Pulmonary artery endothelial cell (primary cell): ENCODE results near the gene MBD6. TPM values are rescaled to one million over a fixed set of nuclear protein-coding genes. Genes with fewer than 3 reads are reported as not detected.

Experiments used
- DNase-seq: peaks from one replicate; pipeline ENCODE4 v3.0.0-alpha.2; 2011; ENCODE audit warnings: low read depth, low spot score
- total RNA-seq: library from RNA; depleted of rRNA; stranded (reverse); fragments of >200 nt; gene quantifications from 2 replicates; pipeline ENCODE4 v1.2.3, GENCODE V29; 2014

Gene MBD6
- total RNA-seq, 1 donor from 2014 or later = 5.3 TPM

DNA sequence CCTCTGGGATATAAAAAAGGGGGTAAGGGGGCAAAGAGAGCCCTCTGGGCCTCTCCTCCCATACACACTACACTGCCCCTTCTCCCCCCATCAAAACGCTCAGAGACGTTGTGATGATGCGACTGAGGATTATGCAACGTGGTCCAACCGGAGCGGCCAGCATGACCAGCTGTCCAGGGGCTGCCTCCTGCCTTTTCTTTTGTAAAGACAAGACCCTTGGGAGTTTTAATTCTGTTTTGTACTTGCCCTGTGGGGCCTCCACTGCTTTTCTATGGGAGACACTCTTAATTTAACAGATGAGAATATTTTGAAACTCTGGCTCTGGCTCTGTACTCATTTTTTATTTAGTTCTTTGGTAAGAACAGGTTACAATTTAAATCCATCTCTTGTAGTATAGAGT lies 7.2 kb downstream of the MBD6 start:
- DNase-seq = no peak

DNA sequence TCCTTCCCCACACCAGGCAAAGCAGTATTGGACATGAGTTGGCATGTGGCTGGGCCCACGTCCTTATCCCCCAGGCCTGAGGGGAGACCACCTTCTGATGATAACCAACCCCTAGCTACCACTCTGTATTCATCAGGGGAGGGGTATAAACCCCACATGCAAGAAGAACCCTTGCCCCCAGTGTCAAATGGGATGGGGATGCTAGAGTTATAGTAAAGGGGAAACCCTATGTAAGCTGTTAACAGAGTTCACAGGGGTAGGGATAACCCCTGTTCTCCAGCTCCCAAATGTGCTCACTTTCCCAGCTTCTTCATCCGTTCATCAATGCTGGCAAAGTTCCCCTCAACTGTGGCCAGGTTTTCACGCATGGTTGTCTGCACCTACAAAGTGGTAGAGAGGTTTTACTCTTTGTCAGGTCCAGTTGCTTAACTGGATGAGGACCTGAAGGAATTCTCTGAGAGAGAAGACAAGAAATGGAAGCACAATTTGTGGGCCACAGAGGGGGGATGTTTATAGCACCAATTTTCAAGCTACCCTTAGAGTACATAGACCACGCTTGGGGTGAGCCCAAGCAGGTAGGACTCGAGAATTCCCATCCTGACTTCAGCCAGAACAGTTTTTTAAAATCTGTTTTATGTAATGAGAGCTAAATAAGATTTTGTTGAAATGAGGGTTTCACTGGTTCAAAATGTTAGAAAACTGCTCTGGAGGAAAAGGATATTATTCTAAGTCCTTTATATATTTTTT lies 7.9 kb downstream of the MBD6 start:
- no peak for DNase-seq

DNA sequence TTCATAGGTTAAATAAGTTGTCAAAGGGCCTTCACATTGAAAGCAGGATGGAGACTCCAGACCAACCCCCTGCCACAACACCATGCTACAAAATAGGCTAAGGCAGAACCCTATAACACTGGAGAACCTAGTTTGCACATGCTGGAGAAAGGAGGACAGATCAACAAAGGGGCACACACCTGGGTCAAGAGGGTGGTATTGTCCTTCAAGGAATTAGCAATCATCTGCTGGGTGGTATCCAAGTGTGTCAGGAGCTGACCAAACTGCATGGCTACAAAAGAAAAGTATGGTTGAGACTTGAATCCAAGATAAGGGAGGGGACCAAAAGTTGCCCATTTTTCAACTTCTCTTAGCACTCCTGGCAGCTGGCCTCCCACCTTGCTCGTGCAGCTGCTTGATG lies 9.2 kb downstream of the MBD6 start:
- DNase-seq = no peak

DNA sequence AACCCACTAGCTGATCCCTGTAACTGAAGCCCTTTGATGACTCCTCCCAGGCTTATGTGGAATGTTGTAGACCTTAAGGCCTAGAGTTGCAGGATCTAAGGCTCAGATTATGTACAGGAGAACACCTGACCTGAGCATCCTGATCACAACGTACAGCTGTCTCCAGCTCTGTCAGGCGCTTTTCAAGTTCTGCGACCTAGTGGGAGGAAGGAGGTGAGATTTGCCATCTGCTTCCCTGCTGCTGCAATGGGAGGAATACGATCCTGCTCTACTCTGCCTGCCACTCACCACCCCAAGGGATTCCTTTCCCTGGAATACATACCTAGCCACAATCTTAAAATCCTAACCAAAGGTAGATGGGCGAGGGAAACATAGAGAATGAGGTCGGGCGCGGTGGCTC lies 10.5 kb downstream of the MBD6 start:
- DNase-seq = no peak

DNA sequence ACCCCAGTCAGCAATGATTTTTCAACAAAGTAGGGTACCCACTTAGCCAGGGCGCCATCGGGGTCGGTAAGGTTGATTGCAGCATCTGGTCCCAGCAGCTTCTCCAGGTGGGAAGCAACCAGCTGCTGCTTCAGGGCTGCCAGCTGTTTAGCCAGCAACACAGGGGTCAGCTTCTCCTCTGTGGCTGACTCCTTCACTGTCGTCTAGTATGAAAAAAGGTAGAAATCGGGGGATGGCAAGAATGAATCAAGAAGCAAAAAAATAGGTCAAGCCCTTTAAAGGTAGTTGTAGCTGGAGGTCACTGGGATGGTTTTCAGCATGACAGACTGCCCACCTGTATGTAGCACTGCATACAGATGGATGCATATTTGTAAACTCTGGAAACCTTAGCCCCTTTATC lies 11.6 kb downstream of the MBD6 start:
- DNase-seq = no peak

DNA sequence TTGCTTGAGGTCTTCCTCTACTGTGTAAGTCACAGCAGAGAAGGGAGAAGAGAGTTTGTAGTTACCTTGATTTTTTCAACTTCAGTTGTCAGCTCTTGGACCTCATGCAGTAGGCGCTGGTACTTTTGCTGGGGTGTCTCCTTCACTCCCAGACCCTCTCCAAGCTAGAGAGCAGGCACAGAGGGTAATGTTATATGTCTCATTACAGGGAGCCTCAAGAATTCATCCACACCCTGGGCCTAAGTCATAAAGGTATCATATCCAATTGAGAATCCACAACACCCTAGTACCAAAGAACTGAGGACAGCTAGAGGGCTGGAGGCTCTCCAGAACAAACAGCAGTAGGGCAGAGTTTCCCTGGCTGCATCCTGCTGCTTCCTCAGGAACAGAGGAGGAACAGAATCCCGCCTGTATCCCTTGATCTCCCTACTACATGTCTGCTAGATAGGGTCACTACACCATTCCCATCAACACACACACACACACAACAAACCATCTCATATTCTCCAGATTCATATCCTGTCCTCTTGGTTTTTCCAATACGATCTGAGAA lies 12.4 kb downstream of the MBD6 start:
- no peak for DNase-seq

DNA sequence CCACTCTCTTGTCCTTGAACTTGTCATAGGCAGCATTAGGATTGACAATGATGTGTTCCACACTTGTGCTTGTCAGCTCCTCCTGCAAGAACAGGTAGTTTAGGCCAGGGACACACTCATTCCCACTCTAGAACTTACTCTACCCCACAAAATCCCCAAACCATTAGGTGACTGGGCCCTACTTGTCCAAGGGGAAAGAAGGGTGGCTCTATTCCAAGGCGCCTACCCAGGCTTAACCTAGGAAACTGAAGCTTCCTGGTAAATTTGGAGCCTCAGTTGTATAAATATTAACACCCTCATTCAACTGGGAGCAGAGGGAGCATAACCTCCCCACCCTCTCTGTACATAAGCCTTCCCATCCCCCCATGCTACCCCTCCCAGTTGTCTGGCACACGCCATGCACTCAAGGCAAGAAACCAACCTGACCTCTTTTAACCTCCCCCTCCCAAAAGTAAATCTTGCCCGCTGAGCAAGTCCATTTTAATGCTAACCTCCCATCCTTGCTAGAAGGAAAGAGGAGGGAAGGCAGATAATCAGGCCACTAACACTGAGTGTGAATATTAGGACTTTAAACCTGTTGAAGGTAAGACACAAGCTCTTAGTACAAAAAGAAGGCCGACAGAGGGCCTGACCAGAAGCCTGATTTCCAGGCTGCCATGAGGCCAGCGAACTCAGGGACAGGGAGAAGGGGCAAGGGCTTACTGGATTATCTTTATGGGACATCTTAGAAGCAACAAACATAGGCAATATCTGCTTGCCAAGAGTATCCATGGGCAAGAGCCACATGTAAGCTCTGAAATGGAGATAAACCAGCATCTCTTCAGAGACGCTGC lies 13.4 kb downstream of the MBD6 start:
- no peak for DNase-seq

DNA sequence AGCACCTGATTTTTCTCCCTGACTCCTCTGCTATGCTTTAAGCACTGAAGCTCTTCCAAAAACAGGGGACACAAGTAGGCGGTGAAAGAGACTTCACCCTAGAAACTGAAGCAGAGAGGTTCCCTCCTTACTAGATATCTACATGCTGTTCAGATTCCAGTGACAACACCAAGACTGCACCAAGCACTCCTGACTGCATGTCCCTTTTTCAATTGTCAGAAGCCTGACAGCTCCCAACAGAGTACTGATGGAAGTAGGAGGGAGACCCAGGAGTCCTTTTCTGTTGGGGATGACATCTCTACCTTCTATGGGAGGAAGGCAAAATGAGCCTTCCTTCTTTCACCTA lies 13.9 kb downstream of the MBD6 start:
- no peak for DNase-seq

DNA sequence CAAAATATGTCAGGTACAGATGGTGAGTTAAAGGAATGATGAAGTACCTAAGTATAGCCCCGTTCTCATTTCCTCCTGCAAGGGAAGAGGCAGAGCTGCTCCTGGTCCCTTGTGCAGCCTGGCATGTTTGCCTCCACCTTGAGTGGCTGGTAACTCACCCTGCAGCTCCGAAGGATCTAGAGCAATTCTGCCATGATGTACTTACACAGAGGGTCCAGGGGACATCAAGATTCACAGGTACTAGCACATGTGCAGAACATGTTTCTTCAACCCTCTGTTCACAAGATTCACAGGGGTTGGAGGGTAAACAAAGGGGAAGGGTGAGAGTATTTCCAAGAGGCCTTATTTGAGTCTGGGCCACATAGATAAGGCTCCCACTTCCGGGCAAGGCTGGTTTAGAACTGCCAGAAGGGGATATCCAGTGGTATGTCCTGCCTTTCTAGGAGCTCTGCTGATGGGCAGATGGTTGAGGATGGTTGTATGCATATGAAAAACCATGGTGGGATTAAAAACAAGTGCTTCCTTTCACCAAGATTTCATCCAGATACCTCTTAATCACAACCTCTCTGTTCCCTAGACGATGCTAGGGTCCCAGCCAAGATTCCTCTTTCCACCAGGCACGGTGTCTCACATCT lies 16.6 kb downstream of the MBD6 start:
- DNase-seq = no peak

DNA sequence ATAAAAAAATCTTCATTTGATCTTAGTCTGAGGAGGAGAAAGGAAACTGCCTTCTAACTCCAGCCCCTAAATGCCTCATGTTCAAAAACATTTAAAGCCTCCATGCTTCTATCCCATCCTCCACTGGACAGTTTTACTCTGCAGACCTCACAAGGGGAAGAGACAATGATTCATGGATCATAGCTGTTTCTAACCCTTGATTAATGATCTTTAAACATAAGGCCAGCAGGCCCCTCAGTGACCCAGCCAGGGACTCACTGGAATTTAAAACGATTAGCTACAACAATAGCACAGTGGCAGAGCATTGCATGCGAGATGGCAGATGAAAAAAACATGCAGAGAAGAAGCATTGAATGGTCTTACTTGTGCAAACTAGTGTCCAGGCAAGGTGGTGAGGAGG lies 18.4 kb downstream of the MBD6 start:
- DNase-seq = no peak

DNA sequence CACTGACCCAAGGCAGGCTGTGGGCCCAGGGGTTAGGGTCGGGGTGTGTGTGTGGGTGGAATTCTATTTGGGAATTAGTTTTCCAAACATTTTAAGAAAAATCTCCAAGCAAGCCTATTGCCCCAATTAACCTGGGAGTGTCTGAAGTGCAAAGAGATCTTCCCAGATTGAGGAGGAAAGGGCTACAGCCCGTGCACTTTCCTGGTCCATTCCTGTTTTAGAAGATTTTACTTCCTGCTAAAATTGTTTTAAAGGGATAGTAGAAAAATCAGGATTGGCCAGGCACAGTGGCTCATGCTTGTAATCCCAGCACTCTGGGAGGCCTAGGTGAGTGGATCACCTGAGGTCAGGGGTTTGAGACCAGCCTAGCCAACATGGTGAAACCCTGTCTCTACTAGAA lies 19.1 kb downstream of the MBD6 start:
- no peak for DNase-seq

DNA sequence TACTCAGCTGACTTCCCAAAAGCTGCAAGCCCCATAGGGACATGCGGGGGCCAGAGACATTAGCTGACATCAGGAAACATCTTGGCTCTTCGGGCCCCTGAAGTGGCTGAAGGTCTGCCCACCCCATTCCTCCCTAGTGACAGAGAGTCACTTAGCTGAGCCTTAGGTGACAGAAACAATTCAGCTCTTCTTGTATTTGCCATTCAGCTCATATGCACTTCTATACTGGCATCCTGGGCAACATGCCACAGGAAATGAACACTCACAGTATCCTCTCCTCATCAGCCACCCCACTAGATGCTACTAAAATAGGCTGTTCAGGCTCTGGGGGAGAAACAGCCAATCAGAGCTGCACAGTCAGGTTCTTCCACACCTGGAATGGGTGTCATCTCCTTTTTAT lies 21.0 kb downstream of the MBD6 start:
- DNase-seq = no peak

DNA sequence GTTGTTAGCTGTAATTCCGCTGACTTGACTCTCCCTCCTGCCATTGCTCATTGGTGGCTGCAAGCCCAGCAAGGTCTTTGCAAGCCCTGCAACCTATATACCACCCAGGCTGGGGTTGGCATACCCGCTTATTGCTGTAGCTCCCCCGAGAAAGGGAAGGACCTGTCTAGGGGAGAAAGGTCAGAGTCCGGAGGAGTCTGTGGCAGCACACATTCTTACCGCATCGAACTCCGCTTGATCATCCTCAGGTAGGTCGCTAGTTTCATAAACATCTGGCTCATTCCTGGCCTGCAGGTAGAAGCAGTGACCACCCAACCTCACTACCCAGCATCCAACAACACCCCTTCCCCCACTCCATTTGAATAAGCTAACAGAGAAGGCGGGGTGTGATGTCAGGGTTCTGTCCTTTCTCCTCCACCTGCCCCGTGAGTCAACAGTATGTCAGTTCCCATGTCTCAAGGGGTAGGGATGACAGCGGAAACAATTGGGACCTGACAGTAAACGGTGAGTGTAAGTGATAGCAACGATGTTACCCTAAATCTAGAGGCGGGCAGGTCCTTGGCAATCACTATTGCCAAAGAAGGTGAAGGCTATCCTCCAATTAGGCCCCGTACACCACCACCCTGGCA lies 23.3 kb downstream of the MBD6 start:
- DNase-seq = no peak

DNA sequence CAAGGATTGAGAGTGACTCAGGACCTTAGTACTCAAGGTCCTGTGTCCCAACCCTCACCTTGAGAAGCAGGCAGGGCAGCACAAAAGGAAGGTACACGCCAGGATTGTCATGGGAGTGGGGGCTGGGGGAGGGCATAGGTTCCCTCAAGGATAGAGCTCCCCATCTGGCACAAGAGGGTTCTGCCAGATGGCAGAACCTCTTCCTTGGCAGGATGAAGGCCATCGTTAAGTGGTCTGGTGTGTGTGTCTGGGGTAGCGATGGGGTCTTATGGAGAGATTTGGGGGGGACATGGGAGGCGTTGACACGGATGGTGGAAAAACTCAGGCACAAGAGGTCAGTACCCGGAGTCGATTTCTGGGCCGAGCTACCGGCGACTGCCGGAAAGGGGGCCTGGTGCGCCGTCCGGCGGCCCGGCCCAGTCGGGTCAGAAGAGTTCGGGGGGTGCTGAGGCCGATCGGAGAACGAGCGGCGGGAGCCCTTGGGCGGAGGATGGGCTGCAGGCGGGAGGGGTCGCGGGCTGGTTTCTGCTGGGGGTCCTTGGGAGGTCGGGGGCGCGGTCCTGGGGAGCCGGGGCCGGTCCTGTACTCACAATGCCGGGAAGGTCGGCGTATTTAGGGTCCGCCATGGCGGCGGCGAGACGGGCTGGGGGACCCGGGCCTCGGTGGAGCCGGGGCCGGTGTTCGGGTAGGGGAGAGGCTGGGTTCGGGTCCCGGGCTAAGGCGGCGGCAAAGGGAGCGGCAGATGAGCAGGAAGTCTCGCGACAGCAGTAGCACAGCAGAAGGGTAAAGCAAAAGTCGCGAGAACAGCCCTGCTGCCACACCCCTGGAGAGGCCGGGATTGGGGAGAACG lies 24.0 kb downstream of the MBD6 start, which contains the start of gene DCTN2:
Gene DCTN2 (minus strand): TSS at position 755 of the 850 bp plus-strand sequence. CDS start 129 bp downstream, at position 626.
- DNase-seq = peak; percentile 93

DNA sequence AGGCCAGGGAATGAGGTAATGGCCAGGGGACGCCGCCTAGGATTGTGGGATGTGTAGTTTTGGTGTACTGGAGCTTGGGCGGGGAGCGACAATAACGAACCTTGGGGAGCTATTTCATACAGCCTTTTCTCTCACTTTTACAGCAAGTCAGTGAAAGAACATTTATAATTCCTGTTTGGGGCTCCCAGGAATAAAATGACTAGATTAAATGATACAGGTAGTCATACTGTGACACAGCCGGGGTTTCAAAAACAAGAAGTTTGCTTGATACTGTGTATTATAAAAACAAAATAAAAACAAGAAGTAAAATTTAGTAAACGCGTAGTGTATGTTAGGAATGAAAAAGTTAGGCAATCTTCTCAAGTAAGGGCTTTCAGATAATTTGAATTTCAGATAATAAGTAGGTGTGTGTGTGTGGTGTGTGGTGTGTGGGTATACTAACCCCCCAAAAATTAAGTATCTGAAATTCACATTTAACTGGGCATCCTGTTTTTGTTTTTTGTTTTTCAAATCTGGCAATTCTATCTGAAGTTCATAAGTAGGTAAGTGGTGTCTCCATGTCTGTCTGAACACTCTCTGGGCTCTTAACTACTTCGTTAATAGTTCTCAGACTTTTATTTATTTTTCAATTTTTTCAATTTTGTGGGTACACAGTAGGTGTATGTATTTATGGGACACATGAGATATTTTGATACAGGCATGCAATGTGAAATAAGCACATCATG lies 24.8 kb downstream of the MBD6 start:
- DNase-seq = no peak

DNA sequence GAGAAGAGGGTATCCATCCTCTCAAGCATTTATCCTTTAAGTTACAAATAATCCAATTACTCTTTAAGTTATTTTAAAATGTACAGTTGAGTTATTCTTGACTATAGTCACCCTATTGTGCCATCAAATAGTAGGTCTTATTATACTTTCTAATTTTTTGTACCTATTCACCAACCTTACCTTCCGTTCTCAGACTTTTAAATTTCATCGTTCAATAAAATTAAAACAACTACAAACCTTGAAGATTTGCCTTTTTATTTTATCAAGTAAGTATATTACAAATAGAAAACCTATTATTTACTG lies 25.3 kb downstream of the MBD6 start:
- no peak for DNase-seq

DNA sequence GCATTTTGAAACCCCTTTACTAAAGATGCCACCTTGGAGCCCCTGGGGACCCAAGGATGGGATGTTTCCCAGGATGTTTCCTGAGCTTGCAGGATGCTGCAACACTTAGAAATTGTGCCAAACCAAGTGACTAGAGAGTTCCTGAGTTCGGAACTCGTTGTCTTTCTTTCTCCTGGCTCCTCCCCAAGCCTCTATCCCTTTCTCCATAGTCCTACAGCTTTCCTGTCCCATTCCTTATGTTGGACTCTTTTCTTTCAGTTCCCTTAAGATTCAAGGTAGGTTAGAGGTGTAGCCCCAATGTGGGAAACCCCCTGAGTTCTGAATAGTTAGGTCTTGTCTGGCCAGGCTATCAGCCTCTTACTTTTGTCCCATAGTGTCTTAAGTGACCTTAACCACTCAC lies 25.9 kb downstream of the MBD6 start:
- no peak for DNase-seq

DNA sequence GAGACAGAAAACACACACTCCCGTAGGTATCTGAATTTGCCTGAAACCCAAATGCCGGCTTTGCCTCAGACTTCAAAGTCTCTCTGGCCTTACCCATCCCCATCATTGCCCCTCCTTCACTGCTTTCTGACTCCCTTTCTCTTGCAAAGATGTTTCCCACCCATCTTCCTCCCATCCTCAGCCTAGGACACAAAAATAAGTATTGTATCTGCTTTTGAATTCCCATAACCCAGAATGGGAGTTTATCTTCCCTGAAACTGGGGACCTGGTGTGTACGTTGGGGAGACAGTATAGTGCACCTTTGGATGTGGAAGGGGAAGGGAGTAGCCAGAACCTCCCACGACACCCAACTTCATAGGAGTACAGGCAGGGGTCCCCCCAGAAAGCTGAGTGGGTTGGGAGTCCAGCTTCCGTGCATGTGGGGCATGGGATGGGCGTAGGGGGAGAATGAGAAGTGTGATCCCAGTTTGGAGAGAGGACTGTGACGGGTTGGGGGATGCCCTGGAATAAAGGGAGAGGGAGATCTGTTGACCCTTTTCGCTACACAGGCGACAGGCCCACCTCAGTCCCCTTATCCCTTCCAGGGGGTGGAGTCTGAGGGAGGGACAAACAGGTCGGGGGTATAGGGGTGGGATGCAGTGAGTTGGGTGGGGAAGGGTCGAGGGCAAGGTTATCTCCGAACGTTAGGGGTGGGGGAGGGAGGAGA lies 26.7 kb downstream of the MBD6 start:
- no peak for DNase-seq

DNA sequence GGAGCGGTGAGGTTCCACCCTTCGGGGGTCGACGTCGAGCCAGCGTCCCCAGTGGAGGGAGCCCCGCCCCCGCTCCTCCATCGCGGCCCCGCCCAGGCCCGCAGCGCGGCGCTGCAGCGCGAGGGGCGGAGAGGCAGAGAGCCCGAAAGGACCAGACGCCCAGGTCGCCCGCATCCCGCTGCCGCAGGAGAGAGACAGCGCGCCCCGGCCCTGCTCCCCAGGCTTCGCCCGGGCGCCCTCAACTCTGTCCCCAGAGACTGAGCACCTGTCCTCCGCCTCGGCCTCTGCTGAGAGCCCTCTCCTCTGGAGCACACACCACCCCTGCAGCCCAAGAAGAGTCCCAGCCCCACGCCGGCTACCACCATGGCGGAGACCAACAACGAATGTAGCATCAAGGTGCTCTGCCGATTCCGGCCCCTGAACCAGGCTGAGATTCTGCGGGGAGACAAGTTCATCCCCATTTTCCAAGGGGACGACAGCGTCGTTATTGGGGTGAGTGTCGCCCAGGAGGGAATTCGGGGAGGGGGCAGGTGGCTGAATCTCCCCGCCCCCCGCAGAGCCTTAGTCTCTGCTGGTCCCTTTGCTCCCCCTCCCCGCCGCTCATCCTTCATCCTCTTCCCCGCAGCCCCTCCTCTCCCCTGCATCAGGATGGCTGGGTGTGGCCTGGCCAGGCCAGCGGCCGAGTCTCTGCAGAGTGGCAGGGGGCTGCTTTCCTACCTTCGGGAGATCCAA lies 27.5 kb downstream of the MBD6 start, which contains the start of gene KIF5A:
Gene KIF5A (plus strand): TSS at position 136 of the 732 bp plus-strand sequence. CDS start 228 bp downstream, at position 364.
- DNase-seq = no peak
